HG02973 (cell line): ENCODE results near the gene TANGO6.
"Not testable (repeated sequence)": the region's sequence is repeated elsewhere in the genome, so short reads cannot be mapped to it uniquely, and the experiment has no call there.

ENCODE experiments used
- ATAC-seq: cut with Tn5 transposase; IDR thresholded peaks from one replicate; pipeline ENCODE4 v1.9.1; 2021; ENCODE audit warnings: moderate library complexity; ENCODE audit not compliant: unreplicated experiment

The TANGO6 gene

DNA sequence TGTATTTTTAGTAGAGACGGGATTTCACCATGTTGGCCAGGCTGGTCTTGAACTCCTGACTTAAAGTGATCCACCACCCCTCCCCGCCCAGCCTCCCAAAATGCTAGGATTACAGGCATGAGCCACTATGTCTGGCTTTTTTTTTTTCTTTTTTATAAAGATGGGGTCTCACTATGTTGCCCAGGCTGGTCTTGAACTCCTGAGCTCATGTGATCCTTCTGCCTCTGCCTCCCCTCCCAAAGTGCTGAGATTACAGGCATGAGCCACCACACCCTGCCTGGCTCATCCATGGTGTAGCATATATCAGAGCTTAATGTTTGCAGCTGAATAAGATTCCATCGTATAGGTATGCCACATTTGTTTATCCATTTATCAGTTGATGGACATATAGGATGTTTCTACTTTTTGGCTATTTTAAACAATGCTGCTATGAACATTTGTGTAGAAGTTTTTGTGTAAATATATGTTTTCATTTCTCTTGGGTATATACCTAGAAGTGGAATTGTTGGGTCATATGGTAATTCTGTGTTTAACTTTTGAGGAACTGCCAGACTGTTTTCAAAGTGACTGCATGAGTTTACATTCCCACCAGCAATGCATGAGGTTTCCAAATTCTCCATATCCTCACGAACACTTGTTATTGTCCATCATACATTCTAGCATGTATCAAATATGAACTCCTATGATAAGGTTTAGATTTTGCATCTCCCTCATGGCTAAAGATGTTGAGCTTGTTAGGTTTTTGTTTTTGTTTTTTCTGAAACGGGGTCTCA lies 206.5 kb downstream of the TANGO6 start:
- ATAC-seq, result no peak

DNA sequence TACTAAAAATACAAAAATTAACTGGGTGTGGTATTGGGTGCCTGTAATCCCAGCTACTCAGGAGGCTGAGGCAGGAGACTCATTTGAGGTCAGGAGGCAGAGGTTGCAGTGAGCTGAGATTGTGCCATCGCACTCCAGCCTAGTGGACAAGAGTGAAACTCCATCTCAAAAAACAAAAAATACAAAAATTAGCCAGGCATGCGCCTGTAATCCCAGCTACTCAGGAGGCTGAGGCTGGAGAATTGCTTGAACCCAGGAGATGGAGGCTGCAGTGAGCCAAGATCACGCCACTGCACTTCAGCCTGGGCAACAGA lies 208.1 kb downstream of the TANGO6 start:
- not testable (repeated sequence) for ATAC-seq

DNA sequence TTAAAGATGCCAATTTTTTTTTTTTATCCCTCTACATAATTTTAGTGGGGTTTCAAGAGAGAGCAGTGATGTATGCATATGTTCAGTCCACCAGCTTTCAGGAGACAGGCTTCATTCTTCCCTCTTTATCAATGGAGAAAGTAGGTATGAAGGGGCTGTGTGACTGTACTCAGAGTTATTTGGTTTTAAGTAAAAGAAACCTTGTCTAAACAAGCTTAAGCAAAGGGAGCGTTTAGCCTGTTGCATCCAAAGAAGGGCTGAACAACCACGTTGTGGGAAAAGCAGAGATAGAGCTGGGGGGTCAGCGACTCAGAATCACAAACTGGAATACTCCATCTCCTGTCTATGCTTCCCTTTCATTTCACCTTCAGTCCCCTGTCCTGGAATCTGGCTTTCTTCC lies 211.7 kb downstream of the TANGO6 start:
- ATAC-seq, result no peak

DNA sequence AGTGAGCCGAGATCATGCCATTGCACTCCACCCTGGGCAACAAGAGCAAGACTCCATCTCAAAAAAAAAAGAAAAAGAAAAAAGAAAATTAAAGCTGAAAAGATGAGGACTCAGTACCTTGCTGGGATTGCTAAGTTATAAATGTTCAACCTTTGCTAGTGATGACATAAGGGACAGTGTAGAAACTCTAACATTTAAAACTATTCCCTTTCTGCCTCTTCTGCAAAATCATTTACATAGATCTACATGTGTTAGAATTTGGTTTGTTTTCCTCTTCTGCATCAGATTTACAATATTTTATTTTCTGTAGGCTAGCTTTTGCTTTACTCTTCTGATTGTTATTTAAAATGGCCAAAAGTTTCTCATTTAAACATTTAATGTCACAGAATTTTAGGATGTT lies 212.6 kb downstream of the TANGO6 start:
- no peak for ATAC-seq

DNA sequence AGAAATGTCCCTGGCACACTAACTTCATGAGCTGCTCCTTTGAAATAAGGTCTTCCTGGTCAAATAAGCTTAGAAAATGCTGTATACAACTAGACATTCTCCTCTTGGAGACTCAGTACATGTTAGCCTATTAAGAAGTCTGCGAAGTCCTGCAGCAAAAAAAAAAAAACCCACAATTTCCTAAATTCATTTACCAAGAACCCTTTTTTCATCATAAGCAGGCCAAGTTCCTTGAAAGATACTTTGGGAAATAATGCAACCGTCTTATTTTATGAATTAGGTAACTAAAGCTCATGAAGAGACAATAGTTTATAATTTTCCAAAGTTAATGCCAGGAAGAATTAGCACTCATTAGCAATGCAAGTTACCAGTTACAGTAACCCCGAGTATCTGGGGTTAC lies 213.1 kb downstream of the TANGO6 start:
- ATAC-seq, result no peak

DNA sequence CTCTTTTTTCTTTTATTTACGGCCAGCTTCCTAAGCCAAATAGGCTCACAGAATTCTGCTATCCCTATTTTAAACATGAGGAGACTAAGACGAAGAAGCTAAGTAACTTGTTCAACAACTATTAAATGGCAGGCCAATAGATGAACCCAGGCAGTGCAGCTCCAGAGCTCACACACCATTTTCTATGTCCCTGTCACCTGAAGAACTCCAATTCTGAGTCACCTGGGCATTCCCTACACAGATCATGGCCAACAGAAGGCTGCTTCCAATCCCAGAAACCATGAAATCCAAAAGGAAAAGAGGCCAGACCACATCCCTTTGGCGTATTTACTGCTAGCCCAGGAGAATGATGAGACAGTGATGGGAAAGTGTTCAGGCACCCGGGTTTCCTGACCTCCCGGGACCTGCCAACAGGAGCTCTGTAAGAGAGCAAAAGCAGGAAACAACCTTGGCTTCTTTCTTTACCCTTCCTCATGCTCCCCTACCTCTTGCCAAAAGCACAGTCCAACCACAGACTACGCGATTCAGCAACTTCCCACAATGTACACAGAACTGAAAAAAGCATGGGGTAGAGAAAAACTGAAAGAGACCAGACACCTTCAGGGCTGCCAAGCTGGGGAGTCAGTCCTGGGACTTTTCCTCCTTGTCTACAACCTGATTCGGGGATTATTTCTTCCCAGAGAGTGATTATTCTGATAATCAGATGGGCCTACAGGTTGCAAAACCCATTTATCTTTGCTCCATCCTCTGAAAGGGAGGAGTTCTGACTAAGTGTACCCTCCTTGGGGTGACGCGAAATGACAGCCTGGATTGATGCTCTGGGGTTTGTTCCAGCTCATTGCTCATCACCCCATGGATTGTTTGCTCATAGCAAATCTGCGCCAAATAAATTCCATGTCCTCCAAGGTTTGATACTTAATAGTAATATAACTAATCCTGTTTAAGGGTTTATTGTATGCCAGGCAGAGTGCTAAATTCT lies 214.4 kb downstream of the TANGO6 start:
- ATAC-seq, result no peak

DNA sequence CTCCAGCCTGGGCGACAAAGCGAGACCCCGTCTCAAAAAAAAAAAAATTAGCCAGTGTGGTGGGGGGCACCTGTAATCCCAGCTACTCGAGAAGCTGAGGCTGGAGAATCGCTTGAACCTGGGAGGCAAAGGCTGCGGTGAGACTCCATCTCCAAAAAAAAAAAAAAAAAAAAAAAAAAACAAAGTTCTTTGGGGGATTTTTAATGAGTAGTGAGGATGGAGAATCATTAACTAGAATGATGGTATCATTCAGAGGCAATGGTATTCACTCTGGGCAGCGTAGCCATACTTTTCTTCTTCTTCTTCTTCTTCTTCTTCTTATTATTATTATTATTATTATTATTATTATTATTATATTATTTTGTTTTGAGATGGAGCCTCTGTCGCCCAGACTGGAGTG lies 220.2 kb downstream of the TANGO6 start:
- not testable (repeated sequence) for ATAC-seq

DNA sequence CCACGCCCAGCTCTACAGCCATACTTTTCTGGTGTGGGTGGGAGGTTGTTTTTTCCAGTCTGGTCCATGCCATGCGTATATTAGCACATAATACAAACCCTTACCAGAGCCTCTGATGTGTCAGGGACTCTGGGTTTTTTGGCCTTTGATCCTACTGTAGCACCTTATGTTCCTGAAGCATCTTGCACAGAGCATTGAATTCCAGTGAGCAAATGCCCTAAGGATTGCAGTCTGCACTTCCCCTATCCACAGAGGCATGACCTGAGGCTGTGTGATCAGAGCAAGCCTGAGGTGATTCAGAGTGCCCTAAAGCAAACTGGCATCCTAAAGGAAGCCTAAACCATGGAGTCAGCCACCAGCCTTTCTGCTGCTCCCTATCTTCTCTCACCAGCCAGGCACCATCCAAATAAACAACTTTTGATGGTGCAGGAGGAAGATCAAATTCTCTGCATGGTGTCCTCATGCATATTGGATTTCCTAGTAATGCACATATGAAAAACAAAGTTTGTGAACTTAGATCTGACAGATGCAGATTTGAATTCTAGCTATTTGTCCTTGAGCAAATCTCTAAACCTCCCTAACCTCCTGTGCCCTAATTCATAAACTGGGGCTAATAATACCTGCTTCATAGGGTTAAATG lies 220.9 kb downstream of the TANGO6 start:
- ATAC-seq, result no peak

DNA sequence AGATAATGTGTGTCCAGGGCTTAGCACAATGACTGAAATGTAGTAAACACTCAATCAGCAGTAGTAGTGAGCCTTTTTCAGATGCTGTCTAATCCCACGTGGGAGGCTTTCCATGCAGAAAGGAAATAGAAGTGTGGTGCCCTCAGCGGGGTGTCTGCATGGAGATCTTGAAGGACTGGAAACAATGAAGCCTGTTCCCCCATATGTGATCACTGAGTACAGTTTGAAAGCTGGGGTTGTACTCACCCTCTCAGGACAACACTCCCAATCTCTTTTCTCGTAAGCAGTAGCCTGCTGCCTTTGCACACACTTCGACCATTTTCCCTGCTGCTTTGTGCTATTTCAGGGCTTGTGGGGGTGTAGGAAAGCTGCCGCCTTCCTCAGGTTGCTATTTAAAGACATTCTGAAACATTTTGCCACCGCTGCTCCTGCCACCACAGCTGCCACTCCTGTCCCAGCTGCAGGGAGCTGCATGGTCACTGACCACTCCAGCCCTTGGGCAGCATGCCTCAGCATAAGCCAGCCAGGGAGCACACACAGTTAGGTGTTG lies 221.5 kb downstream of the TANGO6 start:
- ATAC-seq, result no peak

DNA sequence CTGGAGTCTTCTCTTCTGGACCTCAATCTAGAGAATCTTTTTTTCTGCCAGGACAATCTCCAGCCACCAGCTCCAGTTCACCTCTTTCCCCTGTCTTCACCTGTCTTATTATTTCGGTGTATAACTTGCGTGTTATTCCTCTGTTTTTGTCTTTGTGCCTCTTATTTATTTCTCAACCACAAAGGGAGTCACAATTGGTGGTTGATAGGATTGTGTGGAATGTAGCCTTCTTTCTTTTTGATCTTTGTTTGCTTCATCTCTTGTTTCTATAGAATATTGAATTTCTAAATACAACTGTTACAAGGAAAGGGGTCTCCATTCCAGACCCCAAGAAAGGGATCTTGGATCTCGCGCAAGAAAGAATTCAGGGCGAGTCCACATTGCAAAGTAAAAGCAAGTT lies 226.2 kb downstream of the TANGO6 start:
- no peak for ATAC-seq

DNA sequence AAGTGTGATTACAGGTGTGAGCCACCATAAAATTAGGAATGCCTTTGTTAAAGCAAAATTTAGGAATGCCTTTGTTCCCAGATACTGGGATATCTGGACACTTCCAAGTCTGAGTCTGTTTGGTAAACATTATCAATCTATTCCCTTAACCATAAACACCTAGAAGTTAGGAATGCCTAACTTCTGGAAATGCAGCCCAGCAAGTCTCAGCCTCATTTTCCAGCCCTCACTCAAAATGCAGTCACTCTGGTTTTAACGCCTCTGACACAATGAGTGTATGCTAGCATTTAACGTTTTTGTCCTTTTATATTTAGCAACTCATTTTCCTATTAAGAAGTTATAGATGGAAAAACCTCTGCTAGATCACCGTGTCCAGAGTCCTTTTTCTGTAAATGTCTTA lies 227.7 kb downstream of the TANGO6 start:
- no peak for ATAC-seq

DNA sequence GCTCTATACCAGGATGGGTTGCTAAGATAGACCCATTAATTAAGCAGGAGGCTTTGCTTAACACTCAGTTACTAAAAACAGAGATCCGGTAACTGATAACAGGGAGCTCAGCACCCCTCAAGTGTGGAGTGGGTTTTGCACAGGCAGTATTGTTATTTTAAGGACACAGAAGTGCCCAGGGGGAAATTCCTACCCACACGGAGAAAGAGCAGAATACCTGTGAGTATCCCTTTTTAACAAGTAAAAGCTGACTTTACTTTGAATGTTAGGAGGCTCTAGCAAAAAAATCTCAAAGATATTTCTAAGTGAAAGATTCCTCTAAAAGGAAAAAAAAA lies 229.3 kb downstream of the TANGO6 start:
- ATAC-seq, result no peak

DNA sequence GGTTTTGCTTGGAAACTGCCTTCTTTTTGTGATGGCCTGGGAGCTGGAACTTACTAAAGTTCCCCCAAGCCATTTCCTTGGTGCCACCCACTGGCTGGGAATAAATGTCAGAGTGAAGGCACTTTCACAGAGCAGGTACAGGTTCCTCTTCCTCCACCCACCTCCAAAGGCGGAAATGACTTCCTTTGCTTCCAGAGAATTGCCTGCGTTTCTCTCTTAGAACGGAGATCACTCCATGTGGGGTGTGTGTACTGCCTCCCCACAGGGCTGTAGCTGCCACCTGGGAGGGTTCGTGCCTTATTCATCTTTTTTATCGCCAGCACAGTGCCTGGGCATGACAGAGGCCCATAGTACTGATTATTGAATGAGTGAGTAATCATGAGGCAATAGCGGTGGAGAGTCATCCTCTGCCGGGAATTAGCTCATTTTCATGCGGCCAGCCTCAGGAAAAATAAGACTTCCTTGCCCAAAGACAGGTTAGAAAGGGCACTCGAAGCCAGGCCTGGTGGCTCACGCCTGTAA lies 229.9 kb downstream of the TANGO6 start:
- no peak for ATAC-seq

DNA sequence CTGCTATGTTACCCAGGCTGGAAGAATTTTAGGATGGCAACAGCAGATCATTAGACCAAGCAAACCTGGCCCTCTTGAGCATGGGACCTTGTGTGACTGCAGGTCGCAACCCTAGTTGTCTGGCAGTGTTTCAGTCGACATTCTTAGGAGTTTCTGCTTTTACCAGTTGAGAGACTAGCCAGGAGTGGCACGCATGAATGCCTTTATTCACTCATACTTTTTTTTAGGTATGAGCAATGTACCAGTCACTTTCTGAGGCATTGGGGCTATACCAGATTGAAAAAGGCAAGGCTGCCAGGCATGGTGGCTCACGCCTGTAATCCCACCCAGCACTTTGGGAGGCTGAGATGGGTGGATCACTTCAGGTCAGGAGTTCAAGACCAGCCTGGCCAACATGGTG lies 233.9 kb downstream of the TANGO6 start:
- no peak for ATAC-seq

DNA sequence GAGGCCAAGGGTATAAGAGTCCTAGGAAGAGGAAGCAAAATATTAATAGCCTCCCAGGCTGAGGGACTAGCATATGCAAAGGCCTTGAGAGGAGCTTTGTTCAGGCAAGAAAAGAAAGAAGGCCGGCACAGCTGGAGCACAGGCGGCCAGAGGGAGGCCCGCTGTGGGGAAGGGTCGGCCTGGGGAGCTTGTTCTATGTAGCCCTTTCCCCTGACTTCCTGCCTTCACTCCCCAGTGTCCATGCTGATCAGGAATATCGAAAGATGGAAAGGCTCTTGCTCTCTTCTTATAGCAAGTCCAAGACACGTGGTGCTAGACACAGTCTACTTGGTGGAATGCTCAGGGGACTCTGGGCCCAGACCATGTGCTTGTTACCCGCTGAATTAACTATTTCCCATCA lies 234.7 kb downstream of the TANGO6 start:
- ATAC-seq, result no peak

DNA sequence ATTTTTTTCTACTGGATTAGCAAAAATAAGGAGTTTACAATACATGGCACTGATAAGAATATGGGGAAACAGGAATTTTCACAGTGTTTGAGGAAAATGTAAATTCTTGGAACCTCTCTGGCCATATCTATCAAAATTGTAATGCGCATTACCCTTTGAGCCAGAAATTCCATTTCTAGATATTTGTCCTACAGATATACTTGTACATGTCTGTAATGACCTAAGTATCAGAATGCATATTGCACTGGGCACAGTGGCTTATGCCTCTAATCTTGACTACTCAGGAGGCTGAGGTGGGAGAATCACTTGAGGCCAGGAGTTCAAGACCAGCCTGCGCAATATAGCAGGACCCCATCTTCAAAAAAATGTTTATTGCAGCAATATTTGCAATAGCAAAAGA lies 236.4 kb downstream of the TANGO6 start:
- no peak for ATAC-seq

DNA sequence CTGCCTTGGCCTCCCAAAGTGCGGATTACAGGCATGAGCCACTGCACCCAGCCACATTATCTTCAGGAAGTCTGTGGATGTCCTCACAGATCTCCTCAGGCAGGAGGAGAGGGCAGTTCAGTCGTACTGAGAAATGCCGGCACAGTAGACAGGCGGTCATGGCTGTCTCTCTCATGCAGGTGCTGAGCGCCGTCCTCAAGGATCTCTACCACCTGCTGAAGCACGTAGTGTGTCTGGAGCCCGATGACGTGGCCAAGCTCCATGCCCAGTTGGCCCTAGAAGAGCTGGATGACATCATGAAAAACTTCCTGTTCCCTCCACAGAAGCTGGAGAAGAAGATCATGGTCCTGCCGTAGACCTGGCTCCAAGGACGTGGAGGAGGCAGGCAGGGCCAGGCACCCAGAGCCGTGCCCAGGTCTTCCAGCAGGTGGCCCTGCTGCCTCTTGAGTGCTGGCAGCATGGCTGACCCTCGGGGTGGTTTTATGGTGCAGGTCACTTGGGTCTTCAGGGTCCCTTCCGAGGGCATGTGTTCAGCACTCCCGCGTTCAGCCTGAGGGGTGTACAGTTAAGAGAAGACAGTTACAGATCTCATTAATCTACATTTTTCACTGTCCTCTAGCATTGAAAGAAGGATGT lies 240.1 kb downstream of the TANGO6 start:
- ATAC-seq, result no peak

DNA sequence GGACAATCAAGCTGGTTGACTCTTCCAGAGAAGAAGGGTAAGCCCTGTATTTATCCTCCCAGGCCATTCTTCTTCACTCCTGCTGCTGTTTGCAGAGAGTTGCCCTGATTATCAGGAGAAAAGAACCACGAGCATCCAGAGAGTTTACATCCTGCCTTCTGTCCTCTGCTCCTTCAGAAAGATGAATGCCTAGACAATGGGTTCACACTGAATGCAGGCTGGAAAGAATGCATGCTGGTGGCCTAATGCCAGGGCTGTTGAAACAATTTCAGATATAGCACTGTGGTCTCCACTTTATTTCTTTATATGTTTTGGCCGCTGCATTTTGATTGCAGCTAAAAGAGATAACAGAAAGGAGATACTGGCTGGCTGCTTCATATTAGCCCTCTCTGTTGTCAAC lies 241.0 kb downstream of the TANGO6 start:
- ATAC-seq, result no peak

DNA sequence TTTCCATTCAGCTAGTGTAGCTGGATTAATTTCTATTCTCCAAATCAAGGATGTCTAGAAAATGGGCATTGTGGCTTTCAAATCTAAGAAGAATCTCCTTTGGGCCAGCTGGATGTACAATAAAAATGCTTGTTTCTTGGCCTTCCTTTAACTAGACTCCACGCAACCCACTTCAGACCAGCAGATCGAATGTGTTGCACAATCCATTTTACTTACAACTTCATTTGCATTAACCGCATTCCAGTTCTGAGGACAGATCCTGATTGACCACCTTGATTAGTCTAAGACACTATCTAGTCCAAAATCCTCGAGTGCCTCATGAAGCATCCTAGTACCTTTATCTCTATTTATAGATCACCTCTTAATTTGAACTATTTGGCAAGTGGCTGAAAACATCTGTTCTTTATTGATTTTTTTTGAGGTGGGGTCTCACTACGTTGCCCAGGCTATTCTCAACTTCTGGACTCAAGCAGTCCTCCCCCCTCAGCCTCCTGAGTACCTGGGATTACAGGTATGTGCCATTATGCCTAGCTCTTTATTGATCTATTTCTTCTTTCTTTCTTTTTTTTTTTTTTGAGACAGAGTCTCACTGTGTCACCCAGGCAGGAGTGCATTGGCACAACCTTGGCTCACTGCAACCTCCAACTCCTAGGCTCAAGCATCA lies 241.8 kb downstream of the TANGO6 start:
- no peak for ATAC-seq

DNA sequence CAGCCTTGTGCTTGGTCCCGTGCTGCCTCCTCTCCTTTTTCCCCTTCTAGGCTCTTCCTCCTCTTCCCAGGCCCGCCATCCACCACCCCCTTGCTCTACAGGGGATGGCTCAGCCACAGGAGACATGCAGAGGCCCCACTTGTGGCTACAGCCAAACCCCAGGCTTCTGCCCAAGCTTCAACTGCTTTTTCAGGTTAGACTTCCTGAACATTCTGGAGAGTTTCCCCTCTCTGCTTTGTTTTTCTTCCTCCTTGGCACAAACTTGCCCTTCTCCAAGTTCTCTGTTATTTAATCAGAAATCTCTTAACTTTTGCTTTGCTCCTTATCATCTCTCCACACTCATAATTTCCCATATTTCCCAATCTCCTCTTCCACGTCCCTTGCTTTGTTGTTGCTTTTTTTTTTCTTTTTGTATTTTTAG lies 243.8 kb downstream of the TANGO6 start:
- no peak for ATAC-seq
